ENCODE data around the gene IL1RL1.

IL1RL1 gene

DNA sequence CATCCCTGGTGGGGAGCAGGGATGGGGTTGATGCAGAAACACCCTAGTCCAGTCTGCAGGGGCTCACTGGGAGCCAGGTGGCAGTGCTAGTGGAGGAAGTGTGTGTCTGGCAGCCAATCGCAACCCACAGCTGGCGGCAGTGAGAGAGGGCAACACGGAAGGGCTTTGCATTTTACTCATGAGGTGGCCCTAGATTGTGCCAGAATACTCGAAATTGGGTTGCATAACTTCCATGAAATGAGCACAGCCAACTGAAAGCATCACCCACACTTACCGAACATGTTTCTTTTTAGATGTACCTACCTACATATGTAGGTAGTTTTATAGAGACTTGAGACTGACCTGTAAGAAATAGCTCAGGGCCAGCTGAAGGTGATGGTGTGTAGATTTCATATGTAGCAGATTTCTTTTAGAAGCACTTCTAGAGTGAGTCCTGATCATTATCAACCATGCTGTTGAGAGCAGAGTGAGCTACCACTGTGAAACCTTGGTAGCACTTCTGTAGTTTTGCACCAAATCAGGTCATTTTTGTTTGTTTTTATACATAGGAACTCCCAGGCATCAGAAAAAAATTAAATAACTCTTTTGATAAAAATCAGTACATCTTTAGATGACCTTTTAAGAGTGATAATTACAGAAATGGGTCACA, 57.2 kb downstream of the IL1RL1 start:
- no peak for DNase-seq (ENCODE audit: low spot score)

DNA sequence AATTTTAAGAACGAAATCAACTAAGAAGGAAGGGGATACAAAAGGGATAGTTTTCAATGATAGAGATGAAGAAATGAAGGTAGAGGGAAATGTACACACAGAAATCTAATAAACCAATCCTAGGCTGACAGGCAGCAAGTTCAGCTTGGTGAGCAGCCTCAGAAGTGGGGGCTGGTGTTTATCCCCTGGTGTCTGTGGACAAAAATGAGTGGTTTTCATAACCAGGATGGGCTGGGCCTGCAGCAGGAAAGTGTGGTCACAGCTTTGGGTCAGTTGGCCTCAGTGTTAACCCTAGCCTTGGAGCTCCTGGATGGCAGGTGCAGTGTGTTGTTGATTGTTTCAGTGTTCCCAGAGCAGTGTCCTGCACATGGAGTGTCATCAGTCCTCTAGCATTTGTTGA, 58.5 kb downstream of the IL1RL1 start:
- DNase-seq (ENCODE audit: low spot score): no peak

DNA sequence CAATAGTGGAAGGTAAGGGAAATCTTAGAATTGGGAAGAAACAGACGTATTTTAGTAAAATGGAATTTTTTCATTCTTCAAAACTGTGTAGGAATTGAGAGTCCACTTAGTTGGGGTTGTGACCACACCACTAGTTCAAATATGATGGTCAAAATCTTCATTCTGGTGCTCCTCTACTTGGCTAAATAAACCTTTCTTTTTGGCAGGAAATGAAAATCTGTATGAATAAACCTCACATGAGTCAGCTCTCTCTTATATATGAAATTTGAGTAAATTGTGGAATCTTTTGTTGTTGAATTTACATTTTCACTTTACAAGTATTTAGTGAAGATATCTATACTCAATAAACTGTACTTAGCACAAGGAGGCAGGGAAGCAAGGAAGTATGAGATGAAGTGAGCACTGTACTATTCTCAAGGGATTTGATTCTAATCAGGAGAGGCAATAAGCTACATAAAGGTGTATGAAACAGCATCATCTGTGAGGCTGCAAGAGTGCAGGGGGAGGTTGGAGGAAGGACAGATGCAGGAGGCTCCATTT, 64.8 kb downstream of the IL1RL1 start:
- DNase-seq (ENCODE audit: low spot score): no peak

DNA sequence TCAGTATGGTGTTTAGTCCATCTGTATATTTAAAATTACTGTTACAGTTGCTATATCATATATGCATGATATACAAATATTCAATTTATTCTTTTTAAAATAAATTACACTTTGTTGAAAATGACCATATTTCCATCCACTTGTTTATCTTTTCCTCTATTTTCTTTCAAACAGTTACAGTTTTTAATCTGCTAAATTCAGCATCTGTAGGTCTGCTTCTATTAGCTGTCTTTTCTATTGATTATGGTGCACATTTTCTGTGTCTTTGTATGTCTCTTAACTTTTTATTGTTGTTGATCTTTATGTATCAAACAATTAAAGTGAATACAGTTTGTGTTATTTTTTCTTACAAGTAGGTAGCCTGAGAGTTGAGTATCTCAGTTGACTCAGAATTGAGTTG, 72.4 kb downstream of the IL1RL1 start:
- no peak for DNase-seq (ENCODE audit: low spot score)

DNA sequence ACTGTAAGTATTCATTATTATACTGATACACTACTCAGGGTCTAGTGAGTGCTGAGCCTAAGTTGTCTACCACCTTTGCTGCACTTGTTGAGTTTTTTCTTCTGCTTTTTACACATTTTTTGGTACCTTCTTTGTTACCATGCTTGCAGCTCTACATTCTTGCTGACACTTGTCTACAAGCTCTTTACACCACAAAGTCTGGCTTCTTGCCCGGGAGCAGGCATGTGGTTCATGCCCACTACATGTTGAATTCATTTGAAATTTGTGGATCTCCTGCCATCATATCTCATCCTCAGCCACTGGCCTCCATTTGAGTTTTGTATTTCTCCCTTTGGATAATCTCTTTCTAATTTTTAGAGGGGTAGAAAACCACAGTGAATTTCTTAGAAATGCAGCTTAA, 74.2 kb downstream of the IL1RL1 start:
- DNase-seq (ENCODE audit: low spot score): no peak

DNA sequence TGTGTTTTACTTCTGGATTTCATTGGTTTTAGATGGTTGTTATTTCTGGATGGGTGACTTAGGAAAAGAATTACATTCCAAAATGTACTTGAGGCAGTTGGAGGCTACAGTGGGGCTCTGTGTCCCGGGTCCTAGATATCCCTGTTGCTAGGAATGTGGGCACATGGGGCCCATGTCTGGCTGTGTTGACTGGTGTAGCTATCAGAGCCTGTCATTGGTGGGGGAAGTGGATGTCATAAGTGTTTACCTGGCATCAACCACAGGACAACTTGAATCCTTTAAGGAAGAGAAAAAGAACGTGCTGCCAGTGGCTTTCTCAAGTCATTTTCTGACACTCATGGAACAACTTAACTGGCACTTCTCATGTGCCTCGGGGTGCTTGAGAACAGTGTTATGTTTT, 74.6 kb downstream of the IL1RL1 start:
- no peak for DNase-seq (ENCODE audit: low spot score)

DNA sequence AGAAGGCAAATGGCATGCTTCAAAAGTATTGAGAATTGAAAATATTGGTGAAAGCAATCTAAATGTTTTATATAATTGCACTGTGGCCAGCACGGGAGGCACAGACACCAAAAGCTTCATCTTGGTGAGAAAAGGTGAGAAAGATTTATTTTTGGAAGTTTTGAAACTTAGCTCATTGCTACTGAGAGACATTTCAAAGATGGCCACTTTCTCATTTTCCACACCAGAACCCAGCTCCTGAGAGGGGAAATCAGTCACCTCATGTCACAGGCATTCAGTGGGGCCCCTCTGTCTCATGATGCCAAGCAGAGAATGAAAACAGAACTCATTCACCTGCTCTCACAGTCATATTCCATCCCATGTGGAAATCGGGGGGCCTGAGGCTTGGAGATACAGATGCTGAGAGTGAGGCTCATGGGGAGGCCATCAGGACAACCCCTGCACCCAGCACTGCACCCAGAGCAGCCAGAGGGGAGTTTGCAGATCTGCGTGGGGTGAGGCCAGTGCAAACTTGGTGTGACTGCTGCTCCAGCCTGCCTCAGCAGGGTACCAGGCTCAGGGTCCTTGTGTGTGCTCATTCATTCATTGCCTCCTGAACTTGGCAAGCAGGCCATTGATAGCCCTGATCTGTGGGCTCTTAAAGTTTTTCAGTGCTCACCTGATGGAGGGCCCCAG, 75.6 kb downstream of the IL1RL1 start:
- no peak for DNase-seq (ENCODE audit: low spot score)

DNA sequence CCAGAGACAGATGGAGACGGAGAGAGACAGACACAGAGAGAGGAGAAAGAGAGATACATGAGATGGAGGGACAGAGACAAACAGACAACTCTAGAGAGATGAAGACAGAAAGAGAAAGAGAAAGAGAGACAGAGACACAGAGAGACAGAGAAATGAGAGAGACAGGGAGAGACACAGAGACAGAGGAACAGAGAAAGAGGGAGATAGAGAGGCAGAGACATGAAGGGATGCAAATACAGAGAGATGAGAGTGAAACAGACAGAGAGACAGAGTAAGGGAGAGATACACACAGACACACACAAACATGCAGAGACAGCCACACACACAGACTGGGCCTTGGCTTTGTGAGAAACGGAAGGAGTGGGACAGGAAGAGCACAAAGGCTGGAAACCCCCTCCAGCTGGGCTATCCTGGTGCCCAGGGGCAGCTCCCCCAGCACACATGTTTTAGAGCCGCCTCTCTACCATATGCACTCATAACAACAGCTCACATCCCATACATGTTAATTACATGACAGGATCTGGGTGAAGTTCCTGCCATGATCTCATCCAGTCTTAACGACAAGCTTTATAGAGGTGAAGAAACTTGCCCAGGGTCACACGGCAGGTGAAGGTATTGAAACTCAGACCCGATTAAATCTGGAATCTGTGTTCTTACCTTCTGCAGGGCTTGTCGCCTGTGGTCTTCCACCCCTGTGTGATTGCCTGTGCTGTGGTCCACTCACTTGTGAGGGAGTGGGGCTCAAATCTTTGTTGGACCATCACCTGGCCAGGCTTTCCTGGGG, 76.6 kb downstream of the IL1RL1 start:
- DNase-seq (ENCODE audit: low spot score): no peak

DNA sequence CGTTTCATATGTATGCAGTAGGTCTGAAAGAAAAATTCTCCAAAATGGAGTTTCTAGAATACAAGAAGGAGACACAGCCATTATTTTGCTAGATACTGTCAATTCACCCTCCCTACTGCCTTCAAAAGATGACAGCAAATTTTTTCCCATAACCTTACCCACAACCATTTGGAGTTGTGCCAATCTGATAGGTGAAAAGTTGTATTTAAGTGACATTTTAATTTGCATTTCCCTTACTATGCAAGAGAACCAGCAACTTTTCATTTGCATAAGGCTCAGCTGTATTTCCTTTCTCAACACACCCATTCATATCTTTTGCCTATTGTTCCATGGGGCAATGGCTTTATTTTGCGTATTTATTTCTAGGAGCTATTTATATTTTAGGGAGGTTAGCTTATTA, 80.2 kb downstream of the IL1RL1 start:
- no peak for DNase-seq (ENCODE audit: low spot score)

DNA sequence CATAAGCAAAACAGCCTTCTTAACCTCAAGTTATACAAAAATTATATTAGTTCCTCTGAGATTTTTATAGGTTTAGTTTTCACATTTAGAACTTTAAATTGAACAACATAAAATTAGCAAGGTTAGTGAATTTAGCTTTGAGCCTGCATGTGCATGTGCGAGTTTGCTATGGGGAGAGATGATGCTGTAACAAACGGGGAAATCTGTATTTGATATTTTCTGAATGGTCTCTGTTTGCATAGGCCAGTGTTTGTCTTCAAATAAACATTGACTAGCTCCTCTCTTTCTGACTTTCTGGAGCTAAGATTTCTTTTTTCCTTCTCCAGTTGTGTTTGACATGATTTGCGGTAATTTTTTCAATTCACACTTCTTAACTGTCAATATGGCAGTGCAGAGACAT, 80.7 kb downstream of the IL1RL1 start:
- DNase-seq (ENCODE audit: low spot score): no peak

DNA sequence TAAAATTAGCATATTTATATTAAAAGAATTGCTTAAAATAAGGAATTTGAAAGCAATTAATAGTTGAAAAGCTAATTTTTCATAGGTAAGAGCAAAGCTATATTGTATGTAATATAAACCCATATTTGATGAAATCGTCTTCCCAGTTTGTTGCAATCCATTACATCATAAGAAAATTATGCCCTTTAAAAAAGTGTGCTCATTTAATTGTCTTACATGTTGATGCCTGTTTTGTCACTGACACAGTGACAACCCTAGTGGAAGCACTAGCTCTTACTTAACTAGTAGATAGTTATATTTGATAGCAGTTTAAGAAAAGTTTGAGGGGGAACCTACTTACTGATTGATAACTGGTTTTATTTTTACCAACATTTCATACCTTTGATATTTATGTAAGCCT, 81.6 kb downstream of the IL1RL1 start:
- DNase-seq (ENCODE audit: low spot score): no peak

DNA sequence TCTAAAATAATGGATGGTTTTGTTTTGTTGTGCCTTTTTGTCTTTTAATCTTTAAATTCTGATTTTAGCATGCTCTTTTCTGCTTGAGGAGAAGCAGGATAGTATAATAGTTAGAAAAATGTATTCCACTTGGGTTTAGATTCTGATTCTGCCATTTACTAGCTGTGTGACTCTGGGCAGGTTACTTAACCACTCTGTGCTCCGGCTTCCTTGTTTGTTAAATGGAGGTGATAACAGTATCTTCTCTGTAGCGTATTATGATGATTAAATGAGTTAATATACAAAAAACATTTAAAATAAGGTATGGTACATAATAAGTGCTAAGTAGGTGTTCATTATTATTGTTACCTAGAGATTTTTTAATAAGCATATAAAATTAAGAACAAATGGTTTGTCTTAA, 84.6 kb downstream of the IL1RL1 start:
- DNase-seq (ENCODE audit: low spot score): no peak

DNA sequence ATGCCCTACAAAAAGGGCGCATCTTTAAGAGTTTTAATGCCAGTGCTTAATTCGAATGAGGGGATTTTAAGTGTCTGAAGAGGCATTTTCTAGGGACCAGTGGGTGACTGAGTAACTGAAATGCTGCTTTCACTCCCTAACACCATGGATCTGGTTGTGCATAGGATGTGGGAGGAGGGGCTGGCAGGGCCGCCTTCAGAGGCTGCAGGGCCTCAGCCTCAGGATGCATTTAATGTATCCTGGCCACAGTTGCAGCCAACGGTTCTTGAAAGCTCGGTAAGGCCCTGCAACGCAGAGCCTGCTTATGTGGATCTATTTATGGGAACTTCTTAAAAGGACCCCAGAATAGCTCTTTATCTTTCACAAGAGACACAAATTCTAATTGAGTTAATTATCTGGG, 85.8 kb downstream of the IL1RL1 start:
- no peak for DNase-seq (ENCODE audit: low spot score)

DNA sequence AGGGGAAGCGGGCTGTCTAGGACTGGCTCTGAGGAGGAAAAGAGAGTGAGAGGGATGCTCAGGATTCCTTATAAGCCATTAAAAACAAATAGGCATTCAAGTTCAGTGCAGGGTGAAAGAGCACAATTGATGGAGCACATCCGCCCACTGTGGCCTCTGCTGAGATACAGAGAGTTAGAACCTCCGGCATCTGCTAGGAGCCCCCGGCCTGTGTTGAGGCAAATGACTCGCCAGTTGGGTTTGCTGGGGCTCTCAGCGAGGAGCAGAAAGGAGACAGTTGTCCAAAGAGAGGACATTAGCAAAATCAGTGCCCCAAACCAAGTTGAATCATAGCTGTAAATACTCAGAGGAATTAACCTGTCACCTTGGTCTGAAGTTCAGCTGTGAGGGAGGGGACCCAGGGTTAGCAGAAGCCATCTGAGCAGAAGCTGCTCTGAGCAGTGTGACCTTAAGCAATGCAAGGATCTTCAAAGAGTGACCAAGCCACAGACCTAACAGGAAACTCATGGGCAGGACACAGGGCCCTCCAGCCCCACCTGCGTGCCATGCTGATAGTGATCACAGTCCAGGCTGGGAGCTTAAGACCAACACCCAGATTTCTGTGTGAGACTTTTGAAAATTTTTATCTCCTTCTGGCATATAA, 88.3 kb downstream of the IL1RL1 start:
- no peak for DNase-seq (ENCODE audit: low spot score)

DNA sequence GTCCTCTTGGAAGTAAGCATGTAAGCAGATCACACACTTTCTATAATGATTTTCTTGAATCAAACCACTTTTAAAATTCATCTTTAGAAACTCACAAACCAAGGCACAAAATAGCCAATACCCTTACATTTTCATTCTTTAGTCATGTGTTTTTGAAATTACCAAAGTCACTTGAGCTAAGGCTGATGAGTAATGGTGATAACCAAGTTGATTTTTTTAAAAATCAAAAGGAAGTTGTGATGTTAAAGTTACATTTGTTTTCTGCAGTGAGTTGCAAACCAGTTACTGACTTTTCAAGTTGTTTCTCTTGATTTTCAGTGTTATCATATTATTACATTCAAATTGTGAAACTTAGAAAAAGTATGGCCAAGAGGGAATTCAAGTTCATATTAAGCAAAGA, 90.1 kb downstream of the IL1RL1 start:
- DNase-seq (ENCODE audit: low spot score): no peak
